Left hindlimb (tissue), 1 donor: ENCODE data around the gene POTEF.
"Not testable (repeated sequence)": the region's sequence is repeated elsewhere in the genome, so short reads cannot be mapped to it uniquely, and the experiment has no call there.

Source experiments
- DNase-seq: peaks from one replicate; pipeline ENCODE4 v3.0.0-alpha.2; 2018

POTEF gene

DNA sequence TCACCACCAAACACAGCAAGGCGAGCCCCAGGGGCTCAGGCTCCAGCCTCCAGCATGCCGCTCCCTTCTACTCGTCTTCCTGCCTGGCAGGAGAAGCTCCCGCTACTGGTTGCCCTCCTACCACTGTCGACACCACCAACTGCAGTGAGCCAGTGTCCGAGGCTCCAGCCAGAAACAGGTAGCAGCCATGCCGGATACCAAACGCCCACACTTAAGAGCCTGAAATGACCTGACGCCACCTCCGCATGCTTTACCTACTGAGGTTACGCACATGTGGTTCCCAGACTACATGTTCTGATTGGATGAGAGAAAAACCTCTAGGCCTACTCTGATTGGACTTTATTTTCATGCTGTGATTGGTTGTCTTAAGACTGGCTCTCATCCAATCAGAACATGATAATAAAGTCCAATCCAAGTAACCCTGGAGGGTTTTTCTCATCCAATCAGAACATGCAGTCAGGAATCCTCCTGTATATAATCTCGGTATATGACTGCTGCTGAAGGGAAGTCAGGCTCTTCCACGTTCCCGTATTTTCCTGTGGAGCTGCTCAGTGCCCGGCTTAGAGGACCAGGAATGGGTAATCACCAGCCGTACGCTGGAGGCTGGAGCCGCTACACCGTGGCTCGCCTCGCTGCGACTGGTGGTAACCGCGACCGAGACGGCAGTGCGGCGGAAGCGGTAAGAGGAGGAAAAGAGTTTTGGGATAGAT, at the start of gene POTEF:
POTEF (minus strand) TSS at position 103 of the 710 bp plus-strand sequence. CDS start 8,707 bp downstream, outside the sequence.
- not testable (repeated sequence) for DNase-seq

DNA sequence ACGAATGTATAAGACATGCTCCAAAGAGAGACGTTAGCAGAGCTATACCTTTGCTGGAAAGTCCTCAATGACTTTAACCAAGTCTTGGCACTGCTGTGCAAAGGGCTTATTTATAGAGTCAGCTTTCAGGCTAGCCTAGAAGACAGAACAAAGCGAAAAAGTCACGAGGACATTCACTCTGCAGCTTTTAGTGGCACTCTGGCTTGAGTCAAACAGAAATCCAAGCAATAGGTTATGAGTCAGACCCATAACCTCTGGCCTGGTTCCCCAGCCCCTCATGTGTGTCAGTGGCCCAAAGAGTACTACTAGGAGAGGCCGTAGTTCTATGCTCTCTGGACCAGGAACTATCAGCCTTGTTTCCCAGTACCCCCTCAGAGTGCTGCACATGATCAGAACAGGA, 45.8 kb upstream of the POTEF start:
- not testable (repeated sequence) for DNase-seq

DNA sequence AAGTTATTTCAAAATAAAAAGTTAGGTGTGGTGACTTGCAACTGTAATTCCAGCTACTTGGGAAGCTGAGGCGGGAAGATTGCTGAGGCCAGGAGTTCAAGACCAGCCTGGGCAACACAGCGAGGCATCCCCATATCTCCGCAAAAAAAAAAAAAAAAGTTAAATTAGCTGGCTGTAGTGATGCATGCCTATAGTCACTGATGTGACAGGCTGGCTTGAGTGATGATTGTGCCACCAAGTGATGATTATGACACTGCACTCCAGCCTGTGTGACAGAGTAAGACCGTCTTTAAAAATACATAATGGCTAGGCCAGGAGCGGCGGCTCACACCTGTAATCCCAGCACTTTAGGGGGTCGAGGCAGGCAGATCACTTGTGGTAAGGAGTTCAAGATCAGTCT, 40.9 kb upstream of the POTEF start:
- no peak for DNase-seq

DNA sequence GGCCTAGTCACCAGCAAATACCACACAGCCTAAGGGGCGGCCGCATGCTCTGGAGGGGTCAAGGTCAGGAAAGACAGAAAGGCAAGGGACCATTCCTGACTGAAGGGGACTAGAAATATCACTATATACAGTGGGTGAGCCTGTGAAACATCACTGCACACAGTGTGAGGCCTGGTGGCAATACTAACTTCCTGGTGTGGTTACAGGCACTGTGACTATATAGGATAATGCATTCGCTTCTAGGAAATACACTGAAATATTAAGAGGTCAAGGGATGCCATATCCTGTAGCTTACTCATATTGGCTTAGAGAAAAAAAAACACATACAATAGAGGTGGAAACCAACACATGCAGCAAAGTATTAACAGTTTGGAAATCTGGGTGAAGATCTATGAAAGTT, 40.1 kb upstream of the POTEF start:
- not testable (repeated sequence) for DNase-seq

DNA sequence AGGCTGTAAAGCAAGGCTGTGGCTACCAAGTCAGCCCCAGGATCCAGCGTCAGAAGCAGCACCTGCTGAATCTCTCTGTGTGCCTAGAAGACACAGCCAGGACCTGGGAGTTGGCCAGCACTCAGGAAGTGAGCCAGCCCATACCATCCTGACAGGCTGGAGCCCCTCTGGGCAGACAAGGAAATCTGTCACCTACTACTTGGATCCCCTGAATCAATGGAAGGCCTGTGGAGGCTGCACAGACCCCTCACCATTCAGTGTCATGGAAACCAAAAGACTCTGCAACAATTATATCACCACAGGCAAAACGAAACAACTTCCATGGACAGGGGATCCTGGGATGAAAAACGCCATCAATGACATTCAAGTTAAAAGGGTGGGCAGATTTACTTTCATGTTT, 37.6 kb upstream of the POTEF start:
- DNase-seq, result not testable (repeated sequence)

DNA sequence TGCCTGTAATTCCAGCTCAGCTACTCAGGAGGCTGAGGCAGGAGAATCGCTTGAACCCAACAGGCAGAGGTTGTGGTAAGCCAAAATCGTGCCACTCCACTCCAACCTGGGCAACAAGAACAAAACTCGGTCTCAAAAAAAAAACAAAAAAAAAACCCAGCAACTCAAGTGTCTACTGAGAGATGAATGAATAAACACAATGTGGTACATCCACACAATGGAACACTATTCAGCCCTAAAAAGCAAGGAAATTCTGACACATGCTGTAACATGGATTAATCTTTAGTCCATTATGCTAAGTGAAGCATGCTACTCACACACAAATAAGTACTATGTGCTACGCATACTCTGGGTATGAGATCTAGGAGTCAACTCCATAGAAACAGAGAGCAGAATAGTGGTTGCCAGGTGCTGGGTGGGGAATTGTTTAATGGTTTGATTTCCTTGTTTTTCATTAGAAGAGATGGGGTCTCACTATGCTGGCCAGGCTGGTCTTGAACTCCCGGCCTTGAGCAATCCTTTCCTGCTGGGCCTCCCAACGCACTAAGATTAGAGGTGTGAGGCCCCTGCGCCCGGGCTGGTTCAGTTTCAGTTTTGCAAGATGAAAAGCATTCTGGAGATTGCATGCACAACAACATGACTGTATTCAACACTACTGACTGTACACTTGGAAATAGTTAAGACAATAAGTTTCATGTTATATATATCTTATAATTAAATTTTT, 36.4 kb upstream of the POTEF start:
- no peak for DNase-seq

DNA sequence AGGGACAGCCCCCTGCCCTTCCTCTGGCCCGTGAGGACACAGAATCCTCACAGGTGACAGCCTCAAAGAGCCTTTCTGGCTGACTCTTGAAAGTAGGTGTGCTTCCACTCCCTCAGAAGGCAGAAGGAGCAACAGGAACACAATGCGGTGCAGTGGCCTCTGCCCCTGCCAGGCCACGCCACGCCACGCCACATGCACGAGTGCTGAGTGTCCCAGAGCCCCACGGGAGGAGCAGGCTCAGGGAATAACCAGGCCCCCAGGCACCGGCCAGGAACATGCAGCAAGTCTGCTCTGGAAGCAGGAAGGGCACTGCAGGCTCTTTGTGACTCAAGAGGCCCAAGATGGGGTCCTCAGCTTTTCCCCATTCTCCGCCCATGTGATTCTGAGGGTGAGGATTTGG, 33.9 kb upstream of the POTEF start:
- DNase-seq, result no peak

DNA sequence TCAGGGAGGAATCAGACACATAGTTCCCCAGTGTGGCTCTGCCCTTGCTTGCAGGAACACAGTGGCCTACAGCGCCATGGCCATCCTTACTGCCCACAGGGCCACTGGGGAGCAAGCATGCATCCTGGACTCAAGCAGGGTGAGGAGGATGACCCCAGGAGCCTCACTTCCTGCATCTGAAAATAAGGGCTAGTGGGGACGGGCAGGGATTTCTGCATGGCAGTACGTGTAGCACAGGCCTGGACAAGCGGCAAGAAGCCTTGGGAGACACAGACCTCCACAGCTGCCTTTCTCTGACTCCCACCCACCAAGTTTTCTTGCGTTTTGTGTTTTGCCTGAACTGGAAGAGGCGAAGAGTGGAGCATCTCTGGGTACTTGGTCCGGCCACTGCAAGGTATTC, 33.5 kb upstream of the POTEF start:
- DNase-seq, result not testable (repeated sequence)

DNA sequence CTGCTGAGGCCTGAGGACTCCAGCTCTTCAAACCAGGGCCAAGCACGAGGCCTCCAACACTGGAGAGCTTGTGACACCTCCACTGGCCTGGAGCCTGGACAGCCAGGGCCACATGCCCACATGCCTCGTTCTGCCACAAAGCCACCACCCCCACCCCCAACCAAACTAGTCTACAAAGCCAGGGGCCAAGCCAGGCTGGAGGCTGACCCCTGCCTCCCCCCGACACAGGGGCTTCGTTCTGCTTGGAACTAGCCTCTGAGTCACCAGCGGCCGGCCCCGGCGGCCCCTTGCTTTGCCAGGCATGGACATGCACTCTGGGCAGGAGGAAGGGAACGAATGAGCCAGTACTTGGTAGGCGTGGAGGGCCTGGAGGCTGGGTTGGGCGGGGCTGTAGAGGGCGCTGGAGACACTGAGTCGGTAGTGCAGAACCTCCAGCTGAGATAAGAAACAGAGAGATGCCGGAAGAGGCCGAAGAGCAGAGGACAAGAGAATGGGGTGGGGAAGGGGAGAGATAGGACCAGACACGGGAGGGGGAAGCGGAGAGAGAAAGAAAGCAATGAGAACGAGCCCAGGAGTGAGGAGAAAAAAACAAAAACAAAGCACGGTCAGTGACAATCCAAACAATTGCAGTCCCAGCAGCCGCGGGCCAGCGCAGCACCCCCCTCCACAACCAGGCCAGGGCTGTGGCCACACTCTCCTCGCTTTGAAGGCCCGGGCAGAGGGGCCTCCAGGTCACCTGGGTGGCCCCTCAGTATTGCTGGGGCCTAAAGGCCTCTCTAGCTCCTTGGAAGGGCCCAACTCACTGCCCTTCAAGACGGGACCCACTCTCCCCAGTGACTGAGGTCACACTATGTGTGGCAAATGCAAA, 32.0 kb upstream of the POTEF start:
- not testable (repeated sequence) for DNase-seq

DNA sequence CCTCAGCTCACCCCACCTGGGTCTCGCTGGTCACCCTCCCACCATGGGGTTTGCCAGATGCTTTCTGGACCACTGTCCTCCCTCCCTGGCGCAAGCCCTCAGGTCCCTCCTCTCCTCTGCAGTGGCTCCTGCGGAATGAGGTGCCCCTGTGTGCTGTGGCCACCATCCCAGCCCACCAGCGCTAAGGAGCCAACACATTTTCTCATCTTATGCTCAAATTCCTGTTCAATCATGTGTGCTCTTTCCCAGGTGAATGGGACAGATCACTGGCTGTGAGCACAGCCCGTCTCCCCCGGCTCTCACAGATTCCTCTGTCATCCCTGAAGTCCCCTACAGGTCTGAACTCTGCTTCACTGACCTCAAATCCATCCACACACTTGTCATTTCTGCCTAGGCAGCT, 31.1 kb upstream of the POTEF start:
- no peak for DNase-seq

DNA sequence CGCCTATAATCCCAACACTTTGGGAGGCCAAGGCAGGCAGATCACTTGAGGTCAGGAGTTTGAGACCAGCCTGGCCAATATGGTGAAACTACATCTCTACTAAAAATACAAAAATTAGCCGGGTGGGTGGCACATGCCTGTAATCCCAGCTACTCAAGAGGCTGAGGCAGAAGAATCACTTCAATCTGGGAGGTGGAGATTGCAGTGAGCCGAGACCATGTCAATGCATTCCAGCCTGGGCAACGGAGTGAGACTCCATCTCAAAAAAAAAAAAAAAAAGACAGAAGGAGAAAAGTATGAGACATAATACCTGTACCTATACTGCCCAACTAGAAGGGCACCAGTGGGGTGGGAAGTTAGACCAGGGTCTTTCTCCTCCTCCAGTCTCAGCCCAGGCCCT, 30.4 kb upstream of the POTEF start:
- not testable (repeated sequence) for DNase-seq

DNA sequence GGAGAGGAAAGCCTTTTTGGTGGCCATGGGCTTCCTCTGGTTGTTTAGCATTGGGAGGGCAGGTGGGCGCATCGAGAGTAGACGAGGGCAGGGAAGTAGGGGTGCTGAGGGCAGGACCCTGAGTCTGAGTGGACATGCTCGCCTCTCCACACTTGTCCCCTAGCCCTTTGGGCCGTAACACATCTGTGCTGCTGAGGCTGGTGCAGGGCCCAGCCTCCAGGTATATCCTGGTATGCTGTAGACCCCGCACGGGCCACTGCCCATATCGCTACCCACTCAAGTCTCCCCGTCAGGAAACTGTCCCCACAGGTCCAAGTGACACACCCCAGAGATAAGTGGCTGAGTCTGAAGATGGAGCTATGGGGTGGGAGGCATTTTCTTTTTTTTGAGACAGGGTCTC, 29.6 kb upstream of the POTEF start:
- DNase-seq, result no peak

DNA sequence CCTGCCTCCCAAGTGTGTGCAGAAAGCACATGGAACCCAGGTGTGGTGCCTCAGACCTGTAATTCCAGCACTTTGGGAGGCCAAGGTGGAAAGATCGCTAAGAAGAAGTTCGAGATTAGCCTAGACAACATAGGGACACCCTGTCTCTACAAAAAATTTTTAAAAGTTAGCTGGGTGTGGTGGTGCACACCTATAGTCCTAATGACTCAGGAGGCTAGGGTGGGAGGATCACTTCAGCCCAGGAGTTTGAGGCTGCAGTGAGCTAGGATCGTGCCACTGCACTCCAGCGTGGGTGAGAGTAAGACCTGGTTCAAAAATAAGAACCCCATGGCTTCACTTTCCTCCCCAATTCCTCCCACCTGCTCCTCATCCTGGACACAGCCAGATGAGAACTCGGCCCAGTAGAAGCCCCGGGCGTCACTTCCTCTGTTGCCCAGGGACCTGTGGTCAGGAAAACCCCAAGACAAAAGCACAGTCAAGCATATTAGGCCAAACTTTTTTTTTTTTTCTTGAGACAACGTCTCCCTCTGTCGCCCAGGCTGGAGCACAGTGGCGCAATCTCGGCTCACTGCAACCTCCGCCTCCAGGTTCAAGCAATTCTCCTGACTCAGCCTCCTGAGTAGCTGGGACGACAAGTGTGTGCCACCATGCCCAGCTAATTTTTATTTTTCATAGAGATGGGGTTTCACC, 28.9 kb upstream of the POTEF start:
- not testable (repeated sequence) for DNase-seq

DNA sequence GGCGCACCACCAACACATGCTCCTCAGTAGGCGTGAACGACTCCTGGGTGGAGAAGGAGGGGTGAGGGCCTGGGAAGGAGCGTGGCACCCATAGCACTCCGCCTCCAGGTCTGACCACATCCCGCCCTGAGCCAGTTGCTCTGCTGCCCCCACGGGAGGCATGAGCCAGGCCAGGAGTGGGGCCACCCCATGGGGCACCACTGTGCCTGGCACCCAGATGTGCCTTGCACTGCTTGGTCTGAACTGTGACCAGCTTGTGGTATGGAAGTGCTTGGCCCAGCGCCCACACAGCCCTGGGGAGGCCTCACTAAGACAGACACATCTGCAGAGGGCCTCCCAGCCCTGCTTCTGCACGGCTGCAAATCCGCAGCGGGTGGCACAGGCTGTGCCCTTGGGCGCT, 28.3 kb upstream of the POTEF start:
- not testable (repeated sequence) for DNase-seq

DNA sequence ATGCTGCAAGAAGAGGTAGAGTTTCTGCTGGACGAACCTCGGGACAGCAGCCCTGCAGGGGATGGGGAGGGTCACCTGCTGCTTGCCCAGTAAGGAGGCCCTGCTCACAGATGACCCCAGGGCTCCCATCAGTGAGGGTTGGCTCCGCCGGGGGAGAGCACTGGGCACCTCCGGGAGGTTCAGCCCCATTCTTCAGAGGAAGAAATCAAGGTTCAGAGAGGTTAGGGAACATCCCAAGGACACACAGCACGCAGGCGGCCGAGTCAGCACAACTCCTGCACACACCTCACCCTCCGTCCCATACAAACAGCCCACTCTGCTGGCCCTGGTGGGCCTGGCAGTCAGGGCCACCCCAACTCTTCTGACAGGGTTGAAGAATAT, 27.6 kb upstream of the POTEF start:
- DNase-seq, result no peak

DNA sequence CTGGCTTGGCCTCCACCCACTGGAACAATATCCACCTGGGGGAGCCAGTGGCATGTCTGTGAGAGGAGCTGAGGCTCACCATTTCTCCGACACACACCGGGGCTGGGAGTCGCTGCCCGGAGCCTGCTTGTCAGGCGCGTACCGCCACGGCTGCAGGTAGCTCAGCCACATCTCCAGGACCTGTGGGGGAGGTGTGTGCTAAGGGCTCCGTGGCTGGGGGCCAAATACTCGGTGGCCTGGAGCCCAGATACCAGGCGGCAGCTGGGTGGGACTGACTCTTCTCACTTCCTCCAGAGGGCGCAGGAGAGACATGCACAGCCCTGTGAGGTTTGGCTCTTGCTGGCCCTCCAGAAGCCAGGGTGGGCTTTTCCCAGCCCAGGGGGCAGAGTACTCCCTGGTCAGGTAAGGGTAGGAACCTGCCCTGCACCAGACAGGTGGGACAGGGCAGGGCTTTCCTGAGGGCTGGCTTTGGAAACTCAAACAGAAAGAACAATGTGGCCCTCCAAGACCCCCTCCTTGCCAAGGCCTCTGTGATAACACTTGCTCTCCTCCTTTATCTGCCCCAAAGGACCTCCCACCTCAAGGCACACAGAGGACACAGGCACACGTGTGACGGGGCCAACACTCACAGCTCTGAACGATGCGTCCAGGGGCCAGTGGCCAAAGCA, 27.1 kb upstream of the POTEF start:
- not testable (repeated sequence) for DNase-seq

DNA sequence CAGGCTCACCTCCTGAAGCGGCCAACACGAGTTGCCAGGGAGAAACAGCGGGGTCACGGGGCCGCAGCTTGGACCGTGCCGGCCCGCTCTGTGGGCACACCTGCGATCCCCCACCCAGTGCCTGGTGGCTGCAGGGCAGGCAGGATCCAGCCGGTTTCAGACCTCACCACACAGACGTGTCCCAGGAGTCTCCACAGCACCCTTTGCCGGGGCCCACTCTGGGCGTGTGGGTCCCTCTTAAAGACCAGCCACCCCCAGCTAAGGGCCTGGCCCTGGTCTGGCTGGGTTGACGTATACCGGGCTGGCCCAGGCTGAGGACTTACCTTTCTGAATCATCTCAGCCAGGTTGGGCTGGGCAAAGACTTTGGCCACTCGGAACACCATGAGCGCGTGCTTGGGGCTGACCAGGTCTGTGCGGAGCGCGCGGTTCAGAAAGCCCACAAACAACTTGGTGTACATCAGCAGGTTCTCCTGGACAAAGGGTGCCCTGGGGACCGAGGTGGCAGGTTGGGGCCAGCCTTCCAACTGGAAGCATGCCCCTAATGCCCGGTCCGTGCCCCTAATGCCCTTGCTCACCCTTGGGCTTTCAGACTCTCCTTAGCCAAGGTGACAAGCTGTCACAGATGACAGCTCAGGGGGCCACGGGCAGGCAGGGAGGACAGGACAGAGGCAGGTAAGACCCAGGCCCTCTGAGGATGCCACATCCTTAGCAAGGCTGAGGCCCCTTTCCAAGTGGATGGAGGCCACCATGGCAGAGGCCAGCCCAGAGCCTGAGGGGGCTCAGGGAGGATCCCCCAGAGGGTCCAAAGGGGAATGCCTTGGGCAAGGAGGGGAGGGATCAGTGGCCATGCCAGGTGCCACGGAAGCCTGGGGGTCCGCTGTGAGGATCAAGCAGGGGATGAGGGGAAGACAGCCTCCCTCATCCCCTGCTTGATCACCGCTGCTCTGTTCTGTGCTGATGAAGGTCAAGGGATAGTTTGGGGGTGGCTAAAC, 26.0 kb upstream of the POTEF start:
- DNase-seq, result no peak

DNA sequence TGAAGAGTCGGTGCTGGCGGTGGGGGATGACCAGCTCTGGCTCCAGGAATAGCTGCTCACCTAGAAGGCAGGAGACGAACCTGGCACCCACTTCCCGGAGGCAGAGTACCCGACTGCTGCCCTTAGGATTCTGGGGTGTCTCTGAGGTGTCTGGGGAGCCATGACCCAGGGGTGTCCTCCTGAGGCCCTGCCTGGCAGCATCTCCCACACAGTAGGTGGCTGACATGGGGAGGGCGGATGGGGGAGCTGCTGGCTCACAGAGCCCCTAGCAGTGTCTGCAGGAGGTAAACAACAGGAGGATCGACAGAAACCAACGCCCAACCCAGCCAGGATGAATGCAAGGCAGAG, 25.4 kb upstream of the POTEF start:
- DNase-seq, result not testable (repeated sequence)

DNA sequence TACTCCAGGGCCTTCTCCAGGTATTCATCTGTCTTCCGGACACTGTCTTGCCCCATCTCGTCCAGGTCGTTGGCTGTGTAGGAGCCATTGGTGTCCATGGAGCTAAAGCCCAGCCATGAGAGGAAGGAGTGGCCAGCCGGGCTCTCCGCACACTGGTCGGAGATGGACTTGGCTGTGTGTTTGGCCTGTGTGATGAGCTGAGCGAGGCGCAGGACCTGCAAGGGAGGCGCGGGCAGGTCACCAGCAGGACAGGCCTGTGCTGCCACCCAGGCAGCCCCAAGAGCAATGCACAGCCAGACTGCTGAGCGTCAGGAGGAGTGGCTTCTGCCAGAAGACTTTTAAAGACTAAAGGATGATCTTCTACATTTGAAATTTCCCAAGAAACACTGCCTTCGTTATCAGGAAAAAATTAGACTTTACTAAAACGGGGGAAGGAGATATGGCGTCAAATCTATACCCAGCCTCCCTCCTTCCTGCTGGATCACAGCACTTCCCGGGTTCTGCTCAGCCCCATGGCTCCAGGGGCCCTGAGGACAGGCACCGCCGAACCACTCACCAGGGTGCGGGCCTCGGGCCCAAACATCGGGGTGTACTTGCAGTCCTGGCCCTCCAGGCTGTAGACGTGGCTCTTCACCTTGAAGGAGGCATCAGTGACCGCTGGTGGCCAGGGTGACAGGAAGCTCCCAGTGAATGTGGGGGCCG, 24.9 kb upstream of the POTEF start:
- not testable (repeated sequence) for DNase-seq

DNA sequence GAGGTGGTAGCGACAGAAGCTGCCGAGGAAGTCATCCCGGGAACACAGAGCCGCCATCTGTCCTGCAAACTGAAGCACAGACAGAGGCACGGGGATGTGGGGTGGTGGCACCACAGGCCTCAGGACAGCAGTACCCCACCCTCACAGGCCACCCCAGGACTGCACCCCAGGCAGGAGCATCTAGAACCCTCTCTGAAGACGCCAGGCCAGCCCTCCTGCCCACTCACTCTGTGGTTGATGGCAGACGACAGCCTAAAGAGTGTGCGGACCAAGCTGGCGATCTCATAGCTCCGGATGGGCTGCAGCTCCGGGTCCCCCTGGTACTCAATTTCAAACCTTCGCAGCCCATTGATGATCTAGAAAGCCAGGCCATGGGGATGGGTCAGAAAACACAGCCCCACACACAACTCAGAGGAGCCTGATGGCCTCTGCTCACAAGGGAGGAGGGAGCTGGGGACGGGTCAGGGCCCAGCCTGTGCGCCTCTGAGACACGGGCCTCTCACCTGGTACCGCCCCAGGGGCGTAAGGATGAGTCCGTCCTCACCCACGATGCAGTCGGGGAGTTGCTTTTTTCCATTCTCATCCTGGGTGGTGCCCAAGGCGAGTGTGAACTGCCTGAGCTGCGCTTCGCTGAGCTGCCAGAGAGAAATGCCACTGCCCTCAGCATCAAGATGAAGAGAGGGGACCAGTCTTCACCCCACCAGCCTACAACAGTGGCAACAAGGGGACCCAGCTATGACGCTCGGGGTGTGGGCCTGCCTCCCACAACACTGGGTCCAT, 24.0 kb upstream of the POTEF start:
- DNase-seq, result no peak
